ENCODE data around the gene FBXL3. TPM values are rescaled to one million over a fixed set of nuclear protein-coding genes. Genes with fewer than 3 reads are reported as not detected.

FBXL3 gene
- total RNA-seq, 1 experiment from 2014 or later: 16.7 TPM

DNA sequence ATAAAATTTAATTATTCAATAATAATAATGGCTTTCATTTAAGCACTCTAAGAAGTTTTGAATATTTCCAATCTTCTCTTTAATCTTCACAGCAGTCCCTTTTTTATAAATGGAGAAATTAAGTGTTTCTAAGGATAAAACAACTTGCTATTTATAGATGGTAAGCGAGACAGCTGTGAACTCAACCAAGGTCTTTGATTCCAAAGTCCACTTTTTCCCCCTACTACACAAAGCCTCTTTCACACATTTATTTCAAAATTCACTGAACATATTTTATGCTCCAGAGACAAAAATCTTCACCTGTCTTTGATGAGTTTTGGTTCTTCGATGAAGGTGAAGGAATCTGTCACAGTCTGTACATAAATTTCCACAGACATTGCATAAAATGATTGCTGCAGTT, 34.4 kb upstream of the FBXL3 start:
- Histone ChIP-seq H3T11ph (ENCODE audit: low read length) (no peak overlapping the region), H2BK20ac (ENCODE audit: low read depth, low read length, poor library complexity, severe bottlenecking) (no peak overlapping the region), H3K14ac (ENCODE audit: insufficient read depth, low read length) (no peak overlapping the region), H3K79me2 (ENCODE audit: insufficient read depth, low read length) (no peaks in the 10 kb centered on the region), H2BK12ac (ENCODE audit: insufficient read length, low read depth, low read length) (no peak overlapping the region), H3K9me3 (ENCODE audit: control insufficient read depth, low read depth, low read length) (no peaks in the 10 kb centered on the region), H3K56ac (ENCODE audit: insufficient read length, low read depth, low read length) (no peak overlapping the region), H2BK5ac (ENCODE audit: insufficient read length, low read length) (no peak overlapping the region), H2BK120ac (ENCODE audit: low read depth, low read length, poor library complexity, severe bottlenecking) (no peak overlapping the region), H3K23me2 (ENCODE audit: insufficient read length, low read depth, low read length, poor library complexity, severe bottlenecking) (no peaks in the 10 kb centered on the region), H3K27ac (ENCODE audit: insufficient read length, low read depth, low read length) (no peak overlapping the region), H2AK5ac (ENCODE audit: insufficient read length, low read length) (no peak overlapping the region), H3K18ac (ENCODE audit: insufficient read length, low read depth, low read length) (no peak overlapping the region), H3K4ac (ENCODE audit: low read depth, low read length) (no peak overlapping the region), H4K91ac (ENCODE audit: insufficient read length, low read depth, low read length) (no peak overlapping the region), H4K20me1 (ENCODE audit: control insufficient read depth, insufficient read depth, insufficient read length) (no peaks in the 10 kb centered on the region), H3K27me3 (ENCODE audit: insufficient read depth, low read length) (no peaks in the 10 kb centered on the region), H3K4me2 (ENCODE audit: insufficient read depth, insufficient read length, low read length) (no peak overlapping the region), H3K4me1 (ENCODE audit: insufficient read depth, low read length) (no peaks in the 10 kb centered on the region), H4K8ac (replicated peaks; ENCODE audit: insufficient read length, low read depth, low read length) (no peak overlapping the region), H3K23ac (ENCODE audit: insufficient read length, low read depth, low read length) (no peak overlapping the region), H2AFZ (ENCODE audit: low read length) (no peak overlapping the region), H2BK15ac (ENCODE audit: low read depth, low read length) (no peak overlapping the region), H3K79me1 (ENCODE audit: insufficient read depth, low read depth, low read length, poor library complexity, severe bottlenecking) (no peaks in the 10 kb centered on the region), H3K9ac (ENCODE audit: extremely low read depth, insufficient read length, low read length) (no peak overlapping the region), H4K5ac (ENCODE audit: insufficient read length, low read depth, low read length) (no peak overlapping the region)
- Mint-ChIP-seq H3K4me3 (no peak overlapping the region), H3K4me1 (no peaks in the 10 kb centered on the region), H3K9me3 (no peaks in the 10 kb centered on the region), H3K27ac (no peak overlapping the region), H3K27me3 (ENCODE audit: low read depth) (no peaks in the 10 kb centered on the region), H3K36me3 (ENCODE audit: insufficient read depth in 1 of 3, low read depth in 3 of 3) (peaks cover 6 to 25% (median 10%) of the 10 kb centered on the region in 3 experiments; a peak in 6 of 7 replicates)
- TF ChIP-seq, protein P1, sequence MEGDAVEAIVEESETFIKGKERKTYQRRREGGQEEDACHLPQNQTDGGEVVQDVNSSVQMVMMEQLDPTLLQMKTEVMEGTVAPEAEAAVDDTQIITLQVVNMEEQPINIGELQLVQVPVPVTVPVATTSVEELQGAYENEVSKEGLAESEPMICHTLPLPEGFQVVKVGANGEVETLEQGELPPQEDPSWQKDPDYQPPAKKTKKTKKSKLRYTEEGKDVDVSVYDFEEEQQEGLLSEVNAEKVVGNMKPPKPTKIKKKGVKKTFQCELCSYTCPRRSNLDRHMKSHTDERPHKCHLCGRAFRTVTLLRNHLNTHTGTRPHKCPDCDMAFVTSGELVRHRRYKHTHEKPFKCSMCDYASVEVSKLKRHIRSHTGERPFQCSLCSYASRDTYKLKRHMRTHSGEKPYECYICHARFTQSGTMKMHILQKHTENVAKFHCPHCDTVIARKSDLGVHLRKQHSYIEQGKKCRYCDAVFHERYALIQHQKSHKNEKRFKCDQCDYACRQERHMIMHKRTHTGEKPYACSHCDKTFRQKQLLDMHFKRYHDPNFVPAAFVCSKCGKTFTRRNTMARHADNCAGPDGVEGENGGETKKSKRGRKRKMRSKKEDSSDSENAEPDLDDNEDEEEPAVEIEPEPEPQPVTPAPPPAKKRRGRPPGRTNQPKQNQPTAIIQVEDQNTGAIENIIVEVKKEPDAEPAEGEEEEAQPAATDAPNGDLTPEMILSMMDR (conservative IDR thresholded peaks at IDR 0.05): no peak
- no peak for DNase-seq
- no CpG with 5 or more reads among the region's 2 CpGs for WGBS (ENCODE audit: extremely low coverage, insufficient read length, low lambda C conversion rate)

Measured in H9 (cell line).